Activated T-helper 1 cell treated with anti-CD3 and anti-CD28 coated beads, Interleukin-2, amount 50 U/mL, for 16 hours (primary cell): ENCODE measurements around the gene ADGRG7.
"Not testable (repeated sequence)": the region's sequence is repeated elsewhere in the genome, so short reads cannot be mapped to it uniquely, and the experiment has no call there.

Experiments used
- DNase-seq, 2 donors: peaks; one replicate each; pipeline ENCODE4 v3.0.0-alpha.2; 2020; ENCODE audit warnings: low read depth in 1 of 2, low spot score in 1 of 2

ADGRG7 gene

DNA sequence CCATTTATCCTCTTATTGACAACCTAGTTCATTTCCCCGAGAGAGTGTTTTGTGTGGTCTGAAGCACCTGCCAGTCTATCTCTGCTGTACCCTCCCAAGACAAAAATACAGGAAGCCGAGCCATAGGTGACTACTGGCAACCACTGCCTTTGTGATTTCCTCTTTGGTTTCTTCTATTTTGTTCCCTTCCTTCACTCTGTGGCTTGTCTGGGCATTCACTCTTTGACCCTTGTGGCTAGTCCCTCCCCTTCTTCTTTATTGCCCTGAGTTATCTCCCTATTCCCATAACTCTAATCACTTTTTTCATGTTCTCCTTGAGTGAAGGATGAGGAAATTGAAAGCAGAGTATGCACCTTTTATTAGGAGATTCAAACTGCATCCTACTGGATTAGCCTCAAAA, at the start of gene ADGRG7:
ADGRG7 (plus strand) TSS at position 297 of the 400 bp plus-strand sequence. CDS start 256 bp downstream, outside the sequence.
- DNase-seq, result no peak

- no peak for DNase-seq
Observed at GRCh38 chr3:100560426-100560825, 49.0 kb upstream of the ADGRG7 start.

GRCh38 chr3:100561459-100562158, 47.8 kb upstream of the ADGRG7 start:
- DNase-seq, result no peak

DNA sequence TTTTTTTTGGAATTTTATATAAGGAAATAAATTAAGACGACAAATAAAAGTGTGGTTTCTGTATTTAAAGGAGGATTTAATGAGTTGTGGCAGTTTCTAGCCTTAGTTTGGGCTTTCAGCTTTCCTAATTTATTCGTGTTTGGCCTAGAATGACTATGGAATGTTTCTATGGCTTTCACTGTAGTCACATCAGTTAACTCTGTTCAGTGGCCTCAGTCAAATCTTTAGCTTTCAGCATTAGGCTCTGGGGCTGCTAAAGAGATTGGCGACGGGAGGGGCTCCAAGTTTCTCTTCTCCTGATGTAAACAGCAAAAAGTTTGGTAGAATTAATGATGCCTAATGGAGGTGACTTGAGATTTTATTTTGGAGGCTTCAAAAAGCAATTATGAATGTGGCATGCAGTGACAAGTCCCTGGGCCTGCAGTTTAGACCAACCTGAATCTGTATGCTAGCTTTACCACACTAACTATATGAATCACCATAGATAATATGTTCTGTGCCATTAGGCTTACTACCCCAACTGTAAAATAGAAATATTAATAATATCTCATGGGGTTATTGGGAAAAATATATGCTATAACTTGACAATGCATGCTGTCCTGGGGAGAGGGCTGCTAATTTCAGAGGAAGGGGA, 47.1 kb upstream of the ADGRG7 start:
- DNase-seq, result no peak

DNA sequence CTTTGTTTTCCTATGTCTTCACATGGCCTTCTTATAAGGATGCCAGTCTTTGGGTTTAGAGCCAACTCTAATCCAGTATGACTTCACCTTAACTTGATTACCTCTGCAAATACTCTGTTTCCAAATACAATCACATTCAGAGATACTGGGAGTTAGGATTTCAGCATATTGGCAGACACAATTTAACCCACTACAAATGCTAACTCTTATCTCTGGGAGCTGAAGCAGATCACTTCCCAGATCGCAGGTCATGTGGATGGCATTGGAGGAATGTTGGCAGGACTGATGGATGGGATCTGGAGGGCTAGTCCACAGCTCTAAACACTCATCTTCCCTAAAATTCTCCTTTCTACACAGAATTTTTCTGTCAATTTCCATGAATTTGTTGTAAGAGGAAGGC, 46.2 kb upstream of the ADGRG7 start:
- no peak for DNase-seq

- DNase-seq, result no peak
Observed at GRCh38 chr3:100563652-100564211, 45.7 kb upstream of the ADGRG7 start.

- no peak for DNase-seq
Observed at GRCh38 chr3:100570811-100571210, 38.6 kb upstream of the ADGRG7 start.

- no peak for DNase-seq
Observed at GRCh38 chr3:100574536-100574935, 34.9 kb upstream of the ADGRG7 start.

- DNase-seq, result no peak
Observed at GRCh38 chr3:100575704-100576103, 33.7 kb upstream of the ADGRG7 start.

- DNase-seq, result no peak
Observed at GRCh38 chr3:100577382-100578008, 31.9 kb upstream of the ADGRG7 start.

- no peak for DNase-seq
Observed at GRCh38 chr3:100578646-100579045, 30.8 kb upstream of the ADGRG7 start.

- no peak for DNase-seq
Observed at GRCh38 chr3:100580147-100580546, 29.3 kb upstream of the ADGRG7 start.

DNA sequence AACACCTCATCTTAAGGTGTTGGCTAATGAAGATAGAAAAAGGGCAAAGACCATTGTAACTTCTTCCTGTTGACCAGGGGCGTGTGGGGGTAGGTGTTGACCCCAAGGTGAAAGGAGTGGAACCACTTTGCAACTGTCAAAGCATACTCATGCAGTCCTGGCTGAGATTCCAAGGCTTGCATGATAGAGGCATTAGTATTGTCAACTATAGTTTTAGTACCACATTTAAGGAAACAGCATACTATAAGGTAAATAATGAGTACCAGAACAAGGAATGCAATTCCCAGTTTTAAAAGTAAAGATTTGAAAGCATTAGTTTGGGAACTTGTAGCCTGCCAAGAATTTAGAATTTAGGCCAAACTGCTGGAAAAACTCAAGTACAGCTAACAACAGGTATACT, 27.8 kb upstream of the ADGRG7 start:
- no peak for DNase-seq

- not testable (repeated sequence) for DNase-seq
Observed at GRCh38 chr3:100582157-100582556, 27.2 kb upstream of the ADGRG7 start.

DNA sequence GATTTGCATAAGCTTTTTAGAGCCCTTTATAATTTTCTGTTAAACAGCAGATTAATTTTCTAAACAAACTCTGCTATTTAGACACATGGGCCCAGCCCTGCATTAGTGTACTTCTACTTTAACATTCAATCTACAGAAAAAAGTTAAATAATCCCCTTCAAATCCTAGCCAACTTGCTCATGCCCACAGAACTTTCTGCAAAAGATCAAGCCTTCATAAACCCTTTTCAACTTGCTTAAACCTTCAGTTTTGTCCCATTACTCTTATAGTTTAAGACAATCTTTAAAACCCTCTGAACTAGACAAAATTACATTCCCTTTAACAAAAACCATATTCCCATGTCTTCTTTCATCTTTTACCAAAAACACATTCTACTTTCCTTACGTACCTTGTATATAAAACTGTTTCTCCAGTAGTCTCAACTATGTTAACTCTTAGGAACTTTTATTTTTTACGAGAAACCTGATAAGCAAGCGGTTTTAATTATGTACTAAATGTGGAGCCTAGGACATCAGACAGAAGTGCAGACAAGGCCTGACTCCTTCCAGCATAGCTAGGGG, 25.2 kb upstream of the ADGRG7 start:
- DNase-seq, result no peak

- DNase-seq, result no peak
Observed at GRCh38 chr3:100586832-100587231, 22.6 kb upstream of the ADGRG7 start.

- no peak for DNase-seq
Observed at GRCh38 chr3:100588251-100588650, 21.1 kb upstream of the ADGRG7 start.

- peak in 1 of 2 donors; percentile 32 for DNase-seq
Observed at GRCh38 chr3:100590114-100590839, 19.1 kb upstream of the ADGRG7 start.

GRCh38 chr3:100590840-100591147, 18.6 kb upstream of the ADGRG7 start:
- DNase-seq, result no peak

DNA sequence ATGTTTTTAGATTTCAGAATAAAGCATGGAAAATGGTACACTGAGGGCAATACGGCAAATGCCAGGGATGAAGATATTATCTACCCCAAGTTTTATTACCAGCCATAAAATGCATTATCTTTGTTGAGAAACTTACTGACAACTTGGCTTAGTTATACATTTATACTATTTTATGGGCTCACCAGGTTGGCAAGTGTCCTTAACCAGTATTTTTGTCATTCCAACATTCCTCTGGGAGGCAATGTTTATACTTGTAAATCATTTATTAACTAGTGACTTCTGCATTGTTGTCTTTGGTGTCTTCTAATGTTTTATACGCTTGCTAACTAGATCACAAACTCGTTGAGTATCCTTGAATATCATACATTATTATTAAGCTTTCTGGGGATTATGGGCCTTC, 18.0 kb upstream of the ADGRG7 start:
- no peak for DNase-seq
